ENCODE results near the gene SERPINI1. TPM values are rescaled to one million over a fixed set of nuclear protein-coding genes. Genes with fewer than 3 reads are reported as not detected.

Gene SERPINI1
- total and polyA plus RNA-seq, 11 donors: 5.6 to 18.5 (median 10.7) TPM

- ATAC-seq (no peak), DNase-seq (no peak)
- WGBS, 4 donors: 71 to 82% (median 73%) methylated on average over 1 of the region's 1 CpG
- no peaks in the 10 kb centered on the region for H3K27me3 ChIP-seq
- intact Hi-C loops (cut with DNase I): no loop called here
- H3K9me3 ChIP-seq: peaks cover 0 to 14% (median 5%) of the 10 kb centered on the region in 12 donors
- TF ChIP-seq CTCF (IDR thresholded peaks at IDR 0.05) (no peak), POLR2A (IDR thresholded peaks at IDR 0.05) (no peak)
- no peak overlapping the region for H3K27ac ChIP-seq
- no peaks in the 10 kb centered on the region for H3K36me3 ChIP-seq
- no peak overlapping the region for H3K4me3 ChIP-seq
- H3K4me1 ChIP-seq: no peaks in the 10 kb centered on the region
Measured at GRCh38 chr3:167777356-167777755, 41.8 kb downstream of the SERPINI1 start.

GRCh38 chr3:167780214-167780883 lies 44.8 kb downstream of the SERPINI1 start:
- H3K4me1 ChIP-seq: peaks cover 0 to 14% (median 2%) of the 10 kb centered on the region in 12 donors
- no peak for TF ChIP-seq CTCF (IDR thresholded peaks at IDR 0.05)
- DNase-seq (no peak), ATAC-seq (no peak)
- no peak overlapping the region for H3K27ac ChIP-seq
- intact Hi-C loops (cut with DNase I): no loop called here
- WGBS, 4 donors: 92 to 97% (median 93%) methylated on average over 2 of the region's 2 CpGs
- H3K4me3 ChIP-seq: no peak overlapping the region
- no peaks in the 10 kb centered on the region for H3K36me3 ChIP-seq
- H3K27me3 ChIP-seq: no peaks in the 10 kb centered on the region
- peaks cover 0 to 14% (median 5%) of the 10 kb centered on the region in 12 donors for H3K9me3 ChIP-seq

- DNase-seq (peak in 3 of 5 donors; percentile 11 to 45 (median 19)), ATAC-seq (peak; percentile 61 to 83 (median 74))
- Histone ChIP-seq H3K9me3 (no peaks in the 10 kb centered on the region), H3K27me3 (no peaks in the 10 kb centered on the region), H3K4me1 (peaks cover 0 to 24% (median 2%) of the 10 kb centered on the region in 12 donors), H3K4me3 (no peak overlapping the region), H3K36me3 (no peaks in the 10 kb centered on the region), H3K27ac (peak overlapping the region in 3 of 12 donors; percentile 25 to 50 (median 40))
- intact Hi-C loops (cut with DNase I): no loop called here
- no peak for TF ChIP-seq POLR2A (IDR thresholded peaks at IDR 0.05)
- TF ChIP-seq CTCF (IDR thresholded peaks at IDR 0.05): no peak
- WGBS, 4 donors: 0 to 30% (median 17%) methylated on average over 1 of the region's 1 CpG
Measured at GRCh38 chr3:167783781-167784180, 48.3 kb downstream of the SERPINI1 start.

GRCh38 chr3:167785790-167786189 lies 50.3 kb downstream of the SERPINI1 start:
- no peak for DNase-seq
- ATAC-seq: no peak
- intact Hi-C loops (cut with DNase I): no loop called here
- no peaks in the 10 kb centered on the region for H3K27me3 ChIP-seq
- H3K4me3 ChIP-seq: no peak overlapping the region
- 95 to 98% (median 96%) methylated on average over 3 of the region's 3 CpGs for WGBS, 4 donors
- H3K36me3 ChIP-seq: no peaks in the 10 kb centered on the region
- H3K4me1 ChIP-seq: peaks cover 0 to 24% (median 2%) of the 10 kb centered on the region in 12 donors
- TF ChIP-seq CTCF (IDR thresholded peaks at IDR 0.05) (no peak), POLR2A (IDR thresholded peaks at IDR 0.05) (no peak)
- no peaks in the 10 kb centered on the region for H3K9me3 ChIP-seq
- no peak overlapping the region for H3K27ac ChIP-seq
